Stimulated activated CD8-positive, alpha-beta memory T cell treated with anti-CD3 and anti-CD28 coated beads, Interleukin-7, amount 100 ng/mL, for 48 hours (primary cell): ENCODE data around the gene ZBTB21.

Experiments used
- DNase-seq, 2 donors: peaks; one replicate each; pipeline ENCODE4 v3.0.0-alpha.2; 2020; ENCODE audit warnings: low read depth in 1 of 2; ENCODE audit errors: extremely low read depth in 1 of 2

Gene ZBTB21

DNA sequence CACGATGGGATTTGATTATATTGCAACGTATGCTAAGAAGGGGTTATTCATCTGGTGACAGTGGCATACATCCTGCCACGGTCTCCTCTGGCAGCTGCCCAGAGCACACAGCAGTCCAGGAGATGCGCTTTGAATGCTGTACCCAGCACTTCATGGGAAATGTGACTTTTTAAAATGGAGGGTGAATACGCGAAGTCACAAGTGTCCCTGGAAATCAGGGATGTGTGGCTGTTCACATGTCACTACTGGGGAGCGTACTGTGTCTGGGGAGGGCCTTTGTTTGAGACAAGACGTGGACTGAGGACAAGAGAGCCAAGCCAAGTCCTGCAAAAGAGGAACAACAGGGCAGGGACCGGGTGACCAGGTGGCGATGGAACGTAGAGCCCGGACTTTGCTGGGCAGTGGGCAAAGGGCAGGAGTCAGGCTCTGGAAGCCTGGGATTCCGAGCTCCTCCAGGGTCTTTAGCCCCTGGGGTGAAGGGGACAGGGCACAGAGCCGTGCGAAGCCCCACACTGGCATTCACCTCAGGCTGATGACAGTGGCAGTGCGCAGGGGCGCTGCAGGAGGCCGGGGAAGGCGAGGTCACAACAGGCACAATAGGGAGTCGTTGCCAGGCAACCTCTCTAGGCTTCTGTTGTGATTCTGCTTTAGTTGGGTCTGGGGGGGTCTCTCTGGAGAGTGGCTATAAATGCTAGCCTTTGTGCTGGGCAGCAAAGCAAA, 11.4 kb upstream of the ZBTB21 start:
- DNase-seq = no peak

- DNase-seq = no peak
These were observed 9.5 kb upstream of the ZBTB21 start for GRCh38 chr21:42019706-42020105.

DNA sequence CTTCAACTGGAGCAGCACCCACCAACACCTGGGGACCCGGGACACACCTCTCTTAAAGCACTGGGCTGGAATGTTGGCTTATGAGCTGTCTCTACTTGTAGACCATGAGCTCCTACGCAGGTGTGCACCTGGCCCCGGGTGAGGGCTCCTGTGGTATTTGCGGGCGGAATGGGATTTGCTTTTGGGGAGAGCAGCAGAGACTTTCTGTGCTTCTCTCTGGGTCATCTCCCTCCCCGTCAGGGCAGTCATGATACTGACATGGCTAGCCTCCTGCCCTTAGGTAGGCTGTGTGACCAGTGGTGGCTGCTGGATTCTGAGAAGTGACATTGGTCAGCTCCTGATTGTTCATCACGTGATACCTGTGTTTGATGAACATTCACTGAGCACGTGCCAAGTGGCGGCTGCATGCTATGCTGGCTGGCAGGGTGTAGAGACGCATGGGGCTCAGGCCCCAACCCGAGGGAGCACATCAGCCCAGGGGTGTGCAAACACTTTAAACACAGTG, 9.0 kb upstream of the ZBTB21 start:
- no peak for DNase-seq

GRCh38 chr21:42017022-42017421, 6.9 kb upstream of the ZBTB21 start:
- no peak for DNase-seq

GRCh38 chr21:42016364-42016985, 6.3 kb upstream of the ZBTB21 start:
- no peak for DNase-seq

- no peak for DNase-seq
These were observed 3.8 kb upstream of the ZBTB21 start for GRCh38 chr21:42013931-42014330.

- DNase-seq = no peak
These were observed 3.2 kb upstream of the ZBTB21 start for GRCh38 chr21:42013376-42013775.

DNA sequence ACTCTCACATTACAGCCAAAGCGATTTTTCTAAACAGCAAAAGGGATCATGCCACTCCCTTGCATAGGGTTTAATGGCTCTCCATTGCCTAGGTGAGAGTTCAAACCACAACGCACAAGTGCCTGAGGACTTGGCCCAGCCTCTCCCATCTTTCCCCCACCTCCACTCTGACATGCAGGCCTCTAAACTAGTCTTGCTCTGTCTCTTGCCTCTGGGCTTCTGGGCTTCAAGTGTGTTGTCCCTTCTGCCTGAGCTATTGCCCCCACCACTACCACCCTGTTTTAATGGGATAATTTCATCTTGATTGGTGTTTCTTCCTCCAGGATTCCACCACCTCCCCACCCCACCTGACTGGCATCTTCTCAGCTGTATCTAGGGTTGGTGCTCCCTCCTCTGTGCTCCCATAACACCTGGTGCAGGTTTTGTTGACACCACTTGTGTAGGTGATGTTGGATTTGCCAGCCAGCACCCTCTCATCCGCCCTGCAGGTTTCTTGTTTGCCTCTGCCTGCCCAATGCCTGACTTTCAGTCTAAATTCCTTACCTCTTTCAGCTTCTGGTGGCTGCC, 2.7 kb upstream of the ZBTB21 start:
- DNase-seq = no peak

GRCh38 chr21:42012344-42012743, 2.2 kb upstream of the ZBTB21 start:
- no peak for DNase-seq

- DNase-seq = peak in 1 of 2 donors; percentile 1
These were observed 641 bp upstream of the ZBTB21 start for GRCh38 chr21:42010507-42011495.

DNA sequence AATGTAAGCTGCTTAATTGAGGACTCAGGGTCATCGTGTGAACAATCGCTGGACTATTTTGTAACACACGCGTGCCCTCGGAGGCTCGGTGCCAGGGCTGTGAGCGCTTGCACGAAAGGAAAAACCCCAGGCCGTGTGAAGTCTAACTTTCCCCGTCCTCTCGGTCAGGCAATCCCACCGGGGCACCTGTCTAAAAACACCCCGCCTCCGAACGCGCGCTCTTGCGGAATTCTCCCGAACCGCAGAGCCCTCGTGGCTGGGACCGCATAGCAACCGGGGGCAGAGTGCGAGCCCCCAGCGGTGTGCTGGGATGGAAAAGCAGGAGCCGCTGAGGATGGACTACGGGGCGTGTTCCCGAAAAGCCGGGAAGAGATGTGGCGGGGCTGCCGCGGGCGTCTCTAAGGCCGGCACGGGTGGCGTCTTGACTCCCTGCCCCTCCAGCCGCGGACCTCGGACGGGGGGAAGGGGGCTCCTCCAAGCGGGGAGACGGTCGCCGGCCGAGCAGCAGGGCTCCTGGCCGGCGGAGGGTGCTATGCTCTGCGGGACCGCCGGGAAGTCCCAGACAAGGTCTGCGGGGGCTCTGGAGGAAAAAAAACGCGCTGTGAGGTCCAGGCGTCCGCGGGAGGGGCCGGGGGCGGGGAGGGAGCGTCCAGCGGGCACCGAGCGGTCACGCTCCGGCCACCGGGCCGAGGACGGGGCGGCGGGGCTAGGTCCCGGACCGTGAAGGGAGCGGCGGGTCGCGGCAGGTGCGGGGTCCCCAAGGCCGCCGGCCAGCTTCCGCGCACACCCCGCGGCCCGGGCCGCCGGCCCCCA, 936 bp downstream of the ZBTB21 start:
- peak in 1 of 2 donors; percentile 33 for DNase-seq

- DNase-seq = no peak
These were observed 2.7 kb downstream of the ZBTB21 start for GRCh38 chr21:42007356-42007940.

GRCh38 chr21:42006765-42007164, 3.4 kb downstream of the ZBTB21 start:
- no peak for DNase-seq

DNA sequence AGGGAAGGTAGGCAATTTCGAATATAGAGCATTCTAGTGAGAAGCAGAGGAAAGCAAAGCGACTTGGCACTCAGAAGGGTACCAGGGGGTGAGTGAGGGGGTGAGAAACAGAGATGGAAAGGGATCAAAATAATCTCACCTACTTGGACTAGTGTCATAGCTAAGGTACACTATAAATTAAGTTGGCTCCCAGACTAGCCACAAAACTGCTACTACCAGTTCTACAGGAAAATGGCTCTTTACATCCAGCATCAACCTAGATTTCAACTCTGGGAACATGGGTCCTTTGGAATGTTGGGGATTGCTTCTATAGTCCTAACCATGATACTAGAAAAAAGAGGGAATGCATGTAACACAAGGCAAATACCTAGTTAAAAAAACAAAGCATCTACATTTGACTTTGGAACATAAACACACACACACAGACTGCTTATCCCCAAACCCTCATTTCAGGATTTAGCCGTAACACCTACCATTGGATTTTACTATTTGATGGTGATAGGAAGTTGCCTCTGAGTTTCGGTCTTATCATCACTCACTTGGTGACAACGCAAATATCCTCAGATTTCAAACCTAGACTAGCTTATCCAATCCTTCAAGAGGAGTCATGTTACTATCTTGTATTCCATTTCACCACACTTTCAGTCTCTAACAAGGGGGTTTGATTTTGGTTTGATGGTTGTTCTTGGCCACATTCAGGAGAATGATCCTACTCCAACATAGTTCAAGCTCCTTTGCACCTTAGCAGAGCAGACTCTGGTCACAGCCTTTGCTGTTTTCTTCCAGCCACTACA, 5.6 kb downstream of the ZBTB21 start:
- no peak for DNase-seq

DNA sequence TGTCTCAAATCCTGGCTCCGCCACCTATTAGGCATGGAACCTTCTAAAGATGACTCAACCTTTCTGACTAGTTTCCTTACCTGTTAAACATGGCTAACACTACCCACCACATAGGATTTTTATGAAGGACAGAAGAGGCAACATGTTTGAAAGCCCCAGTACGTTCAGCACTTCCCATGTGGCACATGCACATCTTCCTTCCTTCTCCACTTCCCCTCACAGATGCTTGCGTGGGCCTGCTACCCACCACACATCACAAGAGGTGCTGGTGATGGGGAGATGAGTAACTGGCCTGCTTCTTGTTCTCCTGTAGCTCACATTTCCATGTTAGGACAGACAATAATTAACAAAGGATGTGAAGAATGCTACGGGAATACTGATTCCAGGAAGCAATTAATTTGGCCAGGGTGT, 7.1 kb downstream of the ZBTB21 start:
- DNase-seq = no peak

DNA sequence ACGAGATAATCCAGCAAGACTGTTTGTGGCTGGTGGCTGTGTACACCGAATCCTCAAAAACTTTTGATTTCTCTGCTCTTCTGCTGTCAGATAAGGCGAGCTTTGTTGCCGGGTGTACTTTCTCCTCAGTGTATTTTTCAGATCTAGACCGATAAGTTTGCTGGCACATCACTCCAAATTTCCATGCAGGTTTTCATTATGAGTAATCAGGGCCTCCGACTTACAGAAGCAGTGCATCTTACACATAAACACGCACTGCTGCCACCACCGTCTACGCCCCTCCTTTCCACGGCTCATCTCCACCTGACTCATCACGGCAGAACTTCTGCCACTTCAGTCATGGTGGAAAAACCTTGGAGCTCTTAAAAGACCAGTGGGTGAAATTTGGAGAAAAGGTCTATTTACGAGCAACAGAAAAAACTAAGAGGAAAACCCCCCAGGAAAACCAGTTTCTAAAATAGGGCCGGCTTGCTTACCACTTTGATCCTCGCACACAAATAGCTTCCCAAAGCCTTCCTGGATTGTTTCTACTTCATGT, 7.7 kb downstream of the ZBTB21 start:
- peak; percentile 54 to 80 for DNase-seq

- DNase-seq = no peak
These were observed 8.4 kb downstream of the ZBTB21 start for GRCh38 chr21:42001781-42002180.

DNA sequence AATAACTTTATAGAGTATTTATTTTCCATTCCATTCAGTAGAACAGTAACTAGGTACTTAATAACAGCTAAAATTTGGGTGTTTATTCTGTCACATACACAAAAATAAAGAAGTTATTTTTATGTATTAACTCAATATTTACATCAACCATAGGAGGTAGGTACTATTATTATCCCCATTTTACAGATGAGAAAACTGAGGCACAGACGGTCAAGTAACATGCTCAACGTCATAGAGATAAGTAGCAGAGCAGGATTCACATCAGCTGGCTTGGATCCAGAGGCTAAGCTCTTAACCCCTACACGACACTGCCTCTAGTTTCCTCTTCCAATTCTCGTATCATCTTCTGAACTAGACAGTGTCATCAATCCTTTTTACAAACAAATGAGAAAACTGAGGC, 9.3 kb downstream of the ZBTB21 start:
- no peak for DNase-seq

- DNase-seq = no peak
These were observed 12.5 kb downstream of the ZBTB21 start for GRCh38 chr21:41997657-41998056.
